Cardiac fibroblast (primary cell): ENCODE measurements around the gene MEGF10.

ENCODE experiments used
- DNase-seq, 2 donors: peaks; one replicate each; pipeline versions ENCODE4 v3.0.0 to v3.0.0-alpha.2; 2010; ENCODE audit warnings: low read depth in 2 of 2
- H3K4me3 ChIP-seq, 2 donors: replicated peaks in 1 of 2; 1 replicate in 1 of 2; 2 replicates in 1 of 2; pipeline ENCODE4 v1.5.1; 2011; ENCODE audit warnings: low read depth in 2 of 2, low read length in 2 of 2, mild to moderate bottlenecking in 2 of 2, moderate library complexity in 1 of 2
- CTCF ChIP-seq: IDR thresholded peaks from one replicate; pipeline ENCODE4 v1.5.1; 2011; ENCODE audit warnings: low read depth, mild to moderate bottlenecking, low read length, inconsistent platforms

Gene MEGF10

GRCh38 chr5:127352068-127352467 lies 61.5 kb downstream of the MEGF10 start:
- DNase-seq, result no peak
- TF ChIP-seq CTCF, result no peak
- H3K4me3 ChIP-seq, result no peak overlapping the region

GRCh38 chr5:127353327-127353726 lies 62.7 kb downstream of the MEGF10 start:
- H3K4me3 ChIP-seq, result no peak overlapping the region
- TF ChIP-seq CTCF, result no peak
- DNase-seq, result no peak

DNA sequence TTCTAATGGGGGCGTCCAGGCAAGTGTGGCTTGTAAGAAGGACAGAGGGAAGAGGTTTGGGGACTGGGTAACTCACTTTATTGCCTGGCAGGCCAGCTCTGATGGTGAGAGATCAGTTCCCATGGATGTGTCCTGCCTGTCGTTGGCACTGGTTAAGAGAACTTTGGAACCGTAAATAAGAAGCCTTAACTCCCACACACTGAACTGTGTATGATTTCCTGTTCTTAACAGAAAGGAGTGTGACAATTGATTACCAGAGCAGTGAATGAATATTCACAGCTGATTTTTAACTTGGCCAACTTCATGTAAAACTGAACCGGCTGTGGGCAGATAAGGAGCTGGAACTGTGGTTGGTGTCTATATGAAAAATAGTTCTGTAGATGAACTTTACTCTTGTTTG lies 63.2 kb downstream of the MEGF10 start:
- H3K4me3 ChIP-seq, result no peak overlapping the region
- no peak for TF ChIP-seq CTCF
- no peak for DNase-seq

DNA sequence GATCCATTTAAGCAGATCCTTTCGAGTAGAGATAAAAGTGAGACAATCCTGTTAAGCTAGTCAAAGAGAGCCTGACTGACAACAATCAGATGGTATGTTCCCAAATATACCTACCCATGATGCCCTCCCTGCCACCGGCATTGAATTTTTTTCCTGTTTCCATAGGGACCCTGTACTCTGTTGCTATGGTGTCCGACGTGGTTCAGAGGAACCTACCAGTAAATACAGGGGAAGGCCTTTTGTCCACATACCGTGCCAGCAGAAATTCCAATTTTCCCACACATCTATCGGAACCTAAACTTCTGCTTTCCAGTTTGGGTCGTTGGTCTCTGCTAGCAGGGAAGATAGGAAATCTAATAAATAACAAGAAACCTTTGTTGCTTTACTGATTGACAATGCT lies 64.7 kb downstream of the MEGF10 start:
- no peak overlapping the region for H3K4me3 ChIP-seq
- no peak for TF ChIP-seq CTCF
- DNase-seq, result no peak

DNA sequence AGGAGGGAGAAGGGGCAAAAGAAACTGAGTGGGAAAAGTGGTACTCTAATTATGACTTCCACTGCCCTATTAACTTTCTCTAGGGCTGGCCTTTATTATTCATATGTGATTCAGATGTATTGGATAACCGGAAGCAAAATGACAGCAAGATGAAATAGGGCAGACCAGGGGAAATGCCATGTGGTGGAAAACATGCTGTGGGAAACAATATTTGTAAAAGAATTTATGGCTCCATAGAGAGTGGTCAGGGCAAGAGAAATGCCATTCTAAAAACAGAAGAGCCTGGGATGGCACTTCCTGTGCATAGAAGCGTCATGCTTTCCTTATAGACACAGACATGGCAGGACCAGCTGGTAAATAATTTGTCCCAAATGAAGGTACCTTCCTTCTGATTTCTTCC lies 67.7 kb downstream of the MEGF10 start:
- peak; percentile 46 to 54 for DNase-seq
- H3K4me3 ChIP-seq, result no peak overlapping the region
- no peak for TF ChIP-seq CTCF

DNA sequence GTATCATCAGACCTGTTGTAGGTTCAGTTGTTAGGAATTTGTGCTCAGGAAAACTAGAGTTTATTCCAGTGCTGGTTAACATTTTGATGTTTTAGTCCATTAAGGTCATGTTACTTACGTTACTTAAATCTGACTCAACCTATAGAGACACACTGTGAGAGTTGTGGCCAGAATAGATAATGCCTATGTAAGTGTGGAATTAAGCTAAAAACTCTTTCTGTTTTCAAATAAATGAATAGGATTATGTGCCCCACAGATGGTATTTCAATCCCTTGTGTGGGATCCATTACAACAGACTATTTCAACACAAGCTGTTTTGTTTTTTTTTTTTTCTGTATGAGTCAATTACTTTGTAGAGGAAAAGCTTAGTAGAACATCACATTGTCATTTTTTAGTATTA lies 68.1 kb downstream of the MEGF10 start:
- H3K4me3 ChIP-seq, result no peak overlapping the region
- no peak for TF ChIP-seq CTCF
- peak; percentile 26 to 67 for DNase-seq

DNA sequence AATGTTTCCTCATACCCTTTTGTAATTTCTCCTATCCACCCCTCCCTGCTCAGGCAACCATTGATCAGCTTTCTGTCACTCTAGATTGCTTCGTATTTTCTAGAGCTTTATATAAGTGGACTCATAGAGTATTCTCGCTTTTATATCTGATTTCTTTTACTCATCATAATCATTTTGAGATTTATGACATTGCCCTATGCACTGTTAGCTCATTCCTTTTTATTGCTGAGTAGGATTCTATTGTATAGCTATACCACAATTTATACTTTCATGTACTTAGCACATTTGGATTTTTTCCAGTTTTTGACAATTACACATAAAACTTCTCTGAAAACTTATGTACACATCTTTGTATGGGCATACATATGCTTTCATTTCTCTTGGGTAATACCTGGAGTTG lies 68.9 kb downstream of the MEGF10 start:
- H3K4me3 ChIP-seq, result no peak overlapping the region
- TF ChIP-seq CTCF, result no peak
- DNase-seq, result no peak
